ENCODE results near the gene METTL2B.

Gene METTL2B, protein sequence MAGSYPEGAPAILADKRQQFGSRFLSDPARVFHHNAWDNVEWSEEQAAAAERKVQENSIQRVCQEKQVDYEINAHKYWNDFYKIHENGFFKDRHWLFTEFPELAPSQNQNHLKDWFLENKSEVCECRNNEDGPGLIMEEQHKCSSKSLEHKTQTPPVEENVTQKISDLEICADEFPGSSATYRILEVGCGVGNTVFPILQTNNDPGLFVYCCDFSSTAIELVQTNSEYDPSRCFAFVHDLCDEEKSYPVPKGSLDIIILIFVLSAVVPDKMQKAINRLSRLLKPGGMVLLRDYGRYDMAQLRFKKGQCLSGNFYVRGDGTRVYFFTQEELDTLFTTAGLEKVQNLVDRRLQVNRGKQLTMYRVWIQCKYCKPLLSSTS

DNA sequence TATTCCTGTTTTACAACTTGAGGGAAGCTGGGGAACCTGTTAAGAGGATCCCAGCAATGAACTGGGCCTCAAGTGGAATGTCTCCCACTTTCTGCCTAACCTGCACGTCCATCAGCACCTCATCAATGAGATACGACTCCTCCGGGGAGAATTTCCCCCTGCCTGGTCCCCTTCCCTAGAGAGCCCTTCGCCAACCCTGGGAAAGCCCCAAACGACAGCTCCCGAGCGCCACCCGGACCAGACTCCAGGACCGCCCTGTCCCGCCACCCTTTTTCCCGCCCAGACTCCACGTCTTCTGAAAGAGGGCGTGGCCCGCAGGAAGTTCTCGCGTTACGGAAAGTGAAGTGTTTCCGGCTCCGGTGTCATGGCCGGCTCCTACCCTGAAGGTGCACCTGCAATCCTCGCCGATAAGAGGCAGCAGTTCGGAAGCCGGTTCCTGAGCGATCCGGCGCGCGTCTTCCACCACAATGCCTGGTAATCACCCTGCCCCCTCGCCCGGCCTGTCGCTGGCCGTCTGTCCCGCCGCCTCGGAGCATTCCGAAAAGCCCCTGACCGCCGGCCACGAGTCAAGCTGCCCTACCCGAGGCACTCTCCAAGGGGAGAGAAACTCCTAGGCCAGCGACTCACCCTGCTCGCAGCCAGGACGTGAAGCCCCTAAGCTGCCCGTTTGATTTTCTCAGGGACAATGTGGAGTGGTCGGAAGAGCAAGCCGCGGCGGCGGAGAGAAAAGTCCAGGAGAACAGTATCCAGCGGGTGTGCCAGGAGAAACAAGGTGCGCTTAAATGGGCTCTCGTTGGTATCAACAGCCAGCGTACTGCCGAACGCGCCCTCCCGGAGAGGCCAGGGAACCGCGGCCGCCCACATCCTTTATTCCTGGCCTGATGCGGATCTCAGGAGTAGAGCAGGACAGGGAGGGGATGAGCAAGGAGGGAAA, at the start of gene METTL2B:
Gene METTL2B, plus strand, starts transcription at position 347 of the 934 bp plus-strand sequence. Its CDS starts 18 bp downstream, at position 365.
- DNase-seq, result peak; percentile 51

GRCh38 chr7:128427289-128427891, 49.2 kb upstream of the METTL2B start:
- no peak for DNase-seq

- DNase-seq, result no peak
Observed at GRCh38 chr7:128430207-128430606, 46.3 kb upstream of the METTL2B start.

DNA sequence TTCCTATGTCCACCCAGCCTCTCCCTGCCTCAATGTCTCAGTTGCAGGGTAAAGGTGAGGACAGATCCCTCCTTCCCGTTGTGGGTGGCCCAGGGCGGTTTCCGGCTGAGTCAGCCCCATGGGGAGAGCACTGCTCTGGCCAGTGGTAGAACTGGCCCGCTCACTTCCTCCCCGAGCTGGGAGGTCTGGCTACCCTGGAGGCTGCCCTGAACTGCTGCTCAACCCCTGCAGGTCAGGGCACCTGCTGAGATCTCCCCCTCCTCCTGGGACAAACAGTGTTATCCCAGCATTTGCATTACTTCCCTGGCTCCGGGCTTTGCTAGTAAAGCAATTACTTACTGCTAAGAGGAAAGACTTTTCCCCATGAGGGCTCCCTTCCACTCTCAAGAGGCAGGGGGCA, 45.3 kb upstream of the METTL2B start:
- DNase-seq, result no peak

GRCh38 chr7:128431754-128432153, 44.8 kb upstream of the METTL2B start:
- no peak for DNase-seq

DNA sequence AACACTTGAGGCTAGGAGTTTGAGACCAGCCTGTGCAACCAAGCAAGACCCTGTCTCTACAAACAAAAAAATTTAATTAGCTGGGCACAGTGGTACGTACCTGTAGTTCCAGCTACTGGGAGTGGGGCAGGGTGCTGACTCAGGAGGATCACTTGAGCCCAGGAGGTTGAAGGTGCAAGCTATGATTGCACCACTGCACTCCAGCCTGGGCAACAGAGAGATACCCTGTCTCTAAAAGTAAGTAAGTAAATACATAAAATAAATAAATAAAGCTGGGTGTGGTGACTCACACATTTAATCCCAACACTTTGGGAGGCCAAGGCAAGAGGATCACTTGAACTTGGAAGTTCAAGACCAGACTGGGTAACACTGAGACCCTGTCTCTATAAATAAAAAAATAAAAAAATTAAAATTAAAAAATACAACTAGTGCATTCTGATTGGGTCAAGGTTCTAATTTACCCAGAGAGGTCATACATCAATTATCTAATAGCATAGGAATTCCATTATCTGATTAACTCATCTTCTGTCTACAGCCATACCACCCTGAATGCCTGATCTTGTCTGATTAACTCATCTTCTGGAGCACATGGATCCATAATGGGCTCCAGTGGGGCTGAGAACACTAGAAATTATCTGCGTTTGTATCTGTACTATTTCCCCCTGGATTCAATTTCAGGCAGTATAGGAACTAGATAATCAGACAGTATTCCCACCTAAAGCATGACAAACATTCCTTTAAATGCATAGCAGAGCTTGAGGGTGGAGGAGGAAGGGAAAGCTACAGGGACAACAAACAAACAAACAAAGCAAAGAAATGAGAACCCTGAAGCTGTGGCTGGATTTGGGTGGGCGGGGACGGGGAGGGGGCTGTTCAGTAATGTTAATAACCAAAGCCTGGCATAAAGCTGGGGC, 41.9 kb upstream of the METTL2B start:
- DNase-seq, result no peak

DNA sequence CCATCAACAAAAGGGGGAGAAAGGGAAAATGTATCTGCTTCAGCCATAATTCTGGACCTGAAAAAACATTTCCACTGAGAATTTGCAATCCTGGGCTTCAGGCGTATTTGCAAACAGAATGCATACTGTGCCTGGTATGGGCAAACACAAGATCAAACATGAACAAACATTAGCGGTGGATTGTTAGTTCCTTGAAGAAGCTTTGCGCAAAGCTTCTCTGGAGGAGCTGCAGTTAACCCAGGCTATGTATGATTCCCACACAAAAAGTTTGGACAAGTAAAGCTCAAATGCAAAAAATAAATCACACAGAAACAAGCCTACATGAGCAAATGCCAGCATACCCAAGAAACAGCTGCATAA, 41.2 kb upstream of the METTL2B start:
- DNase-seq, result no peak

DNA sequence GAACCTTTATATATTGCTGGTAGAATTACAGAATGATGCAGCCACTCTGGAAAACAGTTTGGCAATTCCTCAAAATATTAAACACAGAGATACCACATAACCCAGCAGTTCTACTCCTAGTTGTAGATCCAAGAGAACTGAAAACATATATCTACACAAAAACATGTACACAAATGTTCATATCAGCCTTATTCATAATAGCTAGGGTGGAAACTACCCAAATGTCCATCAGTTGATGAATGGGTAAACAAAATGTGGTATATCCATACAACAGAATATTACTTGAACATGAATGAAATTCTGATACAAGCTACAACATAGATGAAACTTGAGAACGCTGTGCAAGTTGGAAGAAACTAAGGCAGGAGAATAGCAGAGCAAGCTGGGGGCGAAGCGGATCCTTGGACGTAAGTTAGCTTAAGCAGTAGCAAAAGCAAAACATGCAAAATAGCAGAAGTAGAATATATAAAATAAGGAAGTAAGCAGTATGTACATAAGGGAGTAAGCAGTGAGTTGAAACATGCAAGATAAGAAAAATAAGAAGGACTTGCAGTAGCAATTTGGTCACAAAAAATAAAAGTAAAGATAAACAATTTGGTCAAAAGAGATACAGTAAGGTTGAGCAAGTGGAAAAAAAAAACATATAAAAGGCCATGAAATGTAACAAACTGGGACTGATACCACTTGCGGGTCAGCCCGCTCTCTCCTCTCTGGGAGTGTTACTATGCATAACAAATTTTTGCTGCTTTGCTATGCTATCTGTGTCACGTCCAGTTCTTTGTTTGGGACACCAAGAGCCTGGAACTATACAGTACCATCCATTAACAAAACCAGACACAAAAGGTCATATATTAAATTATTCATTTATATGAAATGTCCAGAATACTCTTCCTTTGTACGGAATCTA, 38.9 kb upstream of the METTL2B start:
- no peak for DNase-seq

DNA sequence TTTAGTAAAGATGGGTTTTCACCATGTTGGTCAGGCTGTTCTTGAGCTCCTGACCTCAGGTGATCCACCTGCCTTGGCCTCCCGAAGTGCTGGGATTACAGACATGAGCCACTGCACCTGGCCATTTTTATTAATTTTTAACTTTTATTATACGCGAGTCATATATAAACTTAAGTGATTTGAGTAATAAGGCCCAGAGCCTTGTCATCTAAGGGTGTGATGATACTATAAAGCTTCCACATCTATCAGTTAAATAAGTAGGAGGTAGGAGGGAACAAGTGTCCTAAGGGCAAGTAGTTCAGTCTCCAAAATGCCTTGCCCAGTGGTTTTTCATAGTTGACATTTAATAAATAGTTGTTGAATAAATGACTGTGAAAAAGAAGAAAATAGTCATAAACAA, 34.2 kb upstream of the METTL2B start:
- no peak for DNase-seq

GRCh38 chr7:128443831-128444600, 32.5 kb upstream of the METTL2B start:
- no peak for DNase-seq

GRCh38 chr7:128446306-128446705, 30.2 kb upstream of the METTL2B start:
- DNase-seq, result no peak

- DNase-seq, result no peak
Observed at GRCh38 chr7:128447941-128448564, 28.5 kb upstream of the METTL2B start.

GRCh38 chr7:128448751-128449302, 27.7 kb upstream of the METTL2B start:
- DNase-seq, result no peak

- DNase-seq, result no peak
Observed at GRCh38 chr7:128450409-128450808, 26.1 kb upstream of the METTL2B start.

DNA sequence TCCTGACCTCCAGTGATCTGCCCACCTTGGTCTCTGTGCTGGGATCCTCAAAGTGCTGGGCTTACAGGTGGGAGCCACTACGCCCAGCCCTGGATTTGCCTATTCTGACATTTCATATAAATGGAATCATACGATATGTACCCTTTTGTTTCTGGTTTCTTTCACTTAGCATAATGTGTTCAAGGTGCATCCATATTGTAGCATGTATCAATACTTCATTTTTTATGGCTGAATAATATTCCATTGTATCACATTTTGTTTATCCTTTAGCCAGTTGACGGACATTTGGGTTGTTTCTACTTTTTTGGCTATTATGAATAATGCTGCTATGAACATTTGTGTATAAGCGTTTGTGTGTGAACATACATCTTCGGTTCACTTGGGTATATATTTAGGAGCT, 25.6 kb upstream of the METTL2B start:
- DNase-seq, result no peak

GRCh38 chr7:128452552-128452951, 24.0 kb upstream of the METTL2B start:
- no peak for DNase-seq

- DNase-seq, result peak; percentile 9
Observed at GRCh38 chr7:128453836-128454804, 22.4 kb upstream of the METTL2B start.

DNA sequence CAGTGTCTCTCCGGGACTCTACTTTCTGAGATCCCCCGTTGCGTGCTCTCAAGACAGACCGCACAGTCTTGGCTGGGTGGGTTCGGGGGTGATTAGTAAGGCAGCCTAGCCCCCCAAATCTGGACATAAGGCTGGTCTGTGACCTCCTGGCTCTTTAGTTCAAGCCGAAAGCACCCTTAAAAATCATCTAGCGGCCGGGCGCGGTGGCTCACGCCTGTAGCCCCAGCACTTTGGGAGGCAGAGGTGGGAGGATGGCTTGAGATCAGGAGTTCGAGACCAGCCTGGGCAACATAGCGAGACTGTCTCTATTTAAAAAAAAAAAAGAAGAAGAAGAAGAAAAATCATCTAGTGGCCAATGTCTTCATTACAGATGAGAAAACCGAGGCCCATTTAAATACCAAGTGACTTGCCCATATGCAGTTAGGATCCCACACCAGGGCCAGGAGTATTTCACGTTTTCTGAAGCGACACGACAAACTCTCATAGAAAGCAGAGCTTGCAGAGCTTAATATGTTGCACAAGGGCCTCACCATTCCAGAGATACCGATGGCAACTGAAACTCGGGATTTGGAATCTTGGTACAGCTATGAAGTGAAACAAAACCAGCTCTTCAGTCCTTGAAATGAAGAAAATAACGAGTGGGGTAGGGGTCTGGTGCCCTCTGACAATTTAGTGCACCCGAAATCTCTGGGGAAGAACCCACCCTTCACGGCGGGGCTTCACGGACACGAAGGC, 21.6 kb upstream of the METTL2B start:
- DNase-seq, result no peak
